CD14-positive monocyte (primary cell): Measurements from ENCODE around the gene COX6A1. TPM values are rescaled to one million over a fixed set of nuclear protein-coding genes. Genes with fewer than 3 reads are reported as not detected.
A peak's percentile ranks its signal among the peaks of the same experiment; 100 is the strongest.

Source experiments
- DNase-seq, 3 donors: peaks; one replicate each; pipeline ENCODE4 v3.0.0-alpha.2; 2011 to 2022
- H2AFZ ChIP-seq: 2 replicates; pipeline ENCODE4 v1.6.0; 2012; ENCODE audit warnings: mild to moderate bottlenecking, low read depth, low read length, inconsistent platforms; ENCODE audit not compliant: insufficient read depth, poor library complexity, severe bottlenecking
- H3K27ac ChIP-seq, 2 donors: 1 replicate in 1 of 2; 2 replicates in 1 of 2; pipeline ENCODE4 v1.5.1; 2012 to 2013; ENCODE audit warnings: low read length in 2 of 2, control low read depth in 1 of 2, inconsistent platforms in 1 of 2, low read depth in 1 of 2, mild to moderate bottlenecking in 1 of 2
- H3K27me3 ChIP-seq, 2 donors: one replicate each; pipeline versions ENCODE4 v1.6.0 to v1.6.1; 2011 to 2013; ENCODE audit warnings: low read length in 2 of 2; ENCODE audit not compliant: control insufficient read depth in 2 of 2, insufficient read depth in 2 of 2
- H3K36me3 ChIP-seq, 2 donors: replicated peaks in 1 of 2; 1 replicate in 1 of 2; 2 replicates in 1 of 2; pipeline versions ENCODE4 v1.5.1 to v1.6.1; 2012 to 2013; ENCODE audit warnings: low read length in 2 of 2, control low read depth in 1 of 2, inconsistent platforms in 1 of 2, mild to moderate bottlenecking in 1 of 2; ENCODE audit not compliant: insufficient read depth in 2 of 2, control insufficient read depth in 1 of 2
- H3K4me1 ChIP-seq, 2 donors: 1 replicate in 1 of 2; 2 replicates in 1 of 2; pipeline versions ENCODE4 v1.5.1 to v1.6.1; 2012 to 2013; ENCODE audit warnings: low read length in 2 of 2, control low read depth in 1 of 2, inconsistent platforms in 1 of 2, mild to moderate bottlenecking in 1 of 2, moderate library complexity in 1 of 2; ENCODE audit not compliant: insufficient read depth in 2 of 2, control insufficient read depth in 1 of 2
- H3K4me2 ChIP-seq: replicated peaks from 2 replicates; pipeline ENCODE3; 2012; ENCODE audit warnings: low read length, moderate library complexity, mild to moderate bottlenecking; ENCODE audit not compliant: poor library complexity, severe bottlenecking; ENCODE audit errors: extremely low read depth
- H3K4me3 ChIP-seq, 3 experiments: fragments of 200-600 bp in 1 of 3; sonication (generic) in 1 of 3; replicated peaks in 1 of 3; 1 replicate in 2 of 3; 2 replicates in 1 of 3; pipeline ENCODE4 v1.5.1; 2011 to 2013; ENCODE audit warnings: low read length in 3 of 3, mild to moderate bottlenecking in 3 of 3, control low read depth in 2 of 3, low read depth in 2 of 3, inconsistent platforms in 1 of 3, moderate library complexity in 1 of 3
- H3K79me2 ChIP-seq: 2 replicates; pipeline ENCODE4 v1.6.0; 2012; ENCODE audit warnings: mild to moderate bottlenecking, control low read depth, inconsistent platforms, low read length, moderate library complexity; ENCODE audit not compliant: insufficient read depth
- H3K9ac ChIP-seq: 2 replicates; pipeline ENCODE4 v1.6.0; 2017; ENCODE audit warnings: low read length, mild to moderate bottlenecking; ENCODE audit not compliant: insufficient read depth, poor library complexity, severe bottlenecking
- H3K9me3 ChIP-seq, 2 donors: replicated peaks in 1 of 2; 1 replicate in 1 of 2; 2 replicates in 1 of 2; pipeline versions ENCODE4 v1.5.1 to v1.6.1; 2012 to 2013; ENCODE audit warnings: low read length in 2 of 2, control low read depth in 1 of 2; ENCODE audit not compliant: control insufficient read depth in 1 of 2, insufficient read depth in 1 of 2
- H4K20me1 ChIP-seq: 2 replicates; pipeline ENCODE4 v1.6.0; 2012; ENCODE audit warnings: mild to moderate bottlenecking, low read length, control low read depth, moderate library complexity; ENCODE audit not compliant: insufficient read depth
- H3K27ac Mint-ChIP-seq, 7 donors: one replicate each; pipeline ENCODE4 v1.8.0; 2020; ENCODE audit warnings: mild to moderate bottlenecking in 7 of 7, mixed read lengths in 7 of 7, moderate library complexity in 6 of 7, inconsistent platforms in 2 of 7
- H3K27me3 Mint-ChIP-seq, 3 donors: one replicate each; pipeline ENCODE4 v1.8.0; 2021 to 2022; ENCODE audit warnings: low read depth in 3 of 3, mild to moderate bottlenecking in 3 of 3, mixed read lengths in 3 of 3, moderate library complexity in 3 of 3, inconsistent platforms in 1 of 3
- H3K36me3 Mint-ChIP-seq, 2 donors: one replicate each; pipeline ENCODE4 v1.8.0; 2020; ENCODE audit warnings: mixed read lengths in 2 of 2, inconsistent platforms in 1 of 2, mild to moderate bottlenecking in 1 of 2
- H3K4me1 Mint-ChIP-seq: one replicate; pipeline ENCODE4 v1.8.0; 2020; ENCODE audit warnings: mild to moderate bottlenecking, mixed read lengths
- H3K4me3 Mint-ChIP-seq, 2 donors: one replicate each; pipeline ENCODE4 v1.8.0; 2020; ENCODE audit warnings: mild to moderate bottlenecking in 2 of 2, mixed read lengths in 2 of 2, moderate library complexity in 1 of 2
- H3K9me3 Mint-ChIP-seq, 7 donors: one replicate each; pipeline ENCODE4 v1.8.0; 2020 to 2022; ENCODE audit warnings: mixed read lengths in 7 of 7, mild to moderate bottlenecking in 6 of 7, moderate library complexity in 6 of 7, inconsistent platforms in 2 of 7
- WGBS: methylation state at CpG from one replicate; pipeline ENCODE4 v1.1.5; 2013; ENCODE audit warnings: missing lambda C conversion rate; ENCODE audit not compliant: insufficient coverage; 5-methylcytosine and 5-hydroxymethylcytosine counted together
- intact Hi-C, 2 donors: fragments of 100-400 bp; cut with micrococcal nuclease; formaldehyde crosslinking; loops; one replicate each; pipeline versions ENCODE4 v1.15.0 to v1.15.1; 2023
- polyA plus RNA-seq, 3 donors: library from polyadenylated mRNA; depleted of rRNA in 1 of 3; unstranded in 2 of 3; stranded (reverse) in 1 of 3; fragments of 300-500 nt in 2 of 3; fragments of >200 nt in 1 of 3; fragmentation: Illumina TruSeq in 2 of 3; gene quantifications; 1 replicate in 2 of 3; 2 replicates in 1 of 3; pipeline ENCODE4 v1.2.3, GENCODE V29; 2012 to 2021
- TF ChIP-seq, protein P1 (sequence below): fragments of 200-600 bp; IDR thresholded peaks from one replicate; pipeline ENCODE4 v1.8.0; 2022; ENCODE audit warnings: antibody characterized with exemption, mild to moderate bottlenecking

The COX6A1 gene
- polyA plus RNA-seq, 3 donors: 345 to 924 (median 901) TPM

DNA sequence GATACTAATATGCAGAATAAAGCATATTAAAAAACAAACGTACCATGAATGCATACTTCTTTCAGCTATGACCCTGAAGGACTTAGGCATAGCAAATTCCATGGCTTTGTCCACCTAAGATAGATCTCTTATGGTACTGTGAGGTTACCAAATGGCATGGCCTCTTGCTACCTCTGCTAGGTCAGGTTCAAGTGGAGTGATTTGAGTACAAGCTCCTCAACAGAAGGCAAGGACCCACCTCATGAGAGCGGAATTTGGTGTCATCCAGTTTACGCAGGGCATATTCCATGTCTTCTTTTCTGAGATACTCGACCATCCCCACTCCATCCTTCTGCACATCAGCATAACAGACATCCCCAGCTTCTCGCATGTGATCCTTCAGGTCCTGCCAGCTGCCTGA is 25.8 kb downstream of the COX6A1 start:
- Mint-ChIP-seq H3K27me3 (no peaks in the 10 kb centered on the region), H3K9me3 (peaks cover 0 to 2% (median 0%) of the 10 kb centered on the region in 7 donors), H3K27ac (no peak overlapping the region), H3K36me3 (peaks cover 67 to 87% of the 10 kb centered on the region in 2 donors), H3K4me3 (no peak overlapping the region), H3K4me1 (peaks cover 23% of the 10 kb centered on the region)
- Histone ChIP-seq H3K4me3 (no peak overlapping the region), H2AFZ (no peak overlapping the region), H3K9me3 (no peaks in the 10 kb centered on the region), H3K36me3 (peaks cover 72 to 90% of the 10 kb centered on the region in 2 donors), H3K79me2 (peaks cover 75% of the 10 kb centered on the region), H3K27me3 (no peaks in the 10 kb centered on the region), H3K27ac (no peak overlapping the region), H3K4me1 (peaks cover 7 to 18% of the 10 kb centered on the region in 2 donors), H3K9ac (no peak overlapping the region), H4K20me1 (peaks cover 91% of the 10 kb centered on the region), H3K4me2 (no peak overlapping the region)
- TF ChIP-seq, protein P1, sequence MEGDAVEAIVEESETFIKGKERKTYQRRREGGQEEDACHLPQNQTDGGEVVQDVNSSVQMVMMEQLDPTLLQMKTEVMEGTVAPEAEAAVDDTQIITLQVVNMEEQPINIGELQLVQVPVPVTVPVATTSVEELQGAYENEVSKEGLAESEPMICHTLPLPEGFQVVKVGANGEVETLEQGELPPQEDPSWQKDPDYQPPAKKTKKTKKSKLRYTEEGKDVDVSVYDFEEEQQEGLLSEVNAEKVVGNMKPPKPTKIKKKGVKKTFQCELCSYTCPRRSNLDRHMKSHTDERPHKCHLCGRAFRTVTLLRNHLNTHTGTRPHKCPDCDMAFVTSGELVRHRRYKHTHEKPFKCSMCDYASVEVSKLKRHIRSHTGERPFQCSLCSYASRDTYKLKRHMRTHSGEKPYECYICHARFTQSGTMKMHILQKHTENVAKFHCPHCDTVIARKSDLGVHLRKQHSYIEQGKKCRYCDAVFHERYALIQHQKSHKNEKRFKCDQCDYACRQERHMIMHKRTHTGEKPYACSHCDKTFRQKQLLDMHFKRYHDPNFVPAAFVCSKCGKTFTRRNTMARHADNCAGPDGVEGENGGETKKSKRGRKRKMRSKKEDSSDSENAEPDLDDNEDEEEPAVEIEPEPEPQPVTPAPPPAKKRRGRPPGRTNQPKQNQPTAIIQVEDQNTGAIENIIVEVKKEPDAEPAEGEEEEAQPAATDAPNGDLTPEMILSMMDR: no peak
- WGBS: 100% methylated on average over 3 of the region's 5 CpGs
- no peak for DNase-seq
- intact Hi-C loops: no loop called here

DNA sequence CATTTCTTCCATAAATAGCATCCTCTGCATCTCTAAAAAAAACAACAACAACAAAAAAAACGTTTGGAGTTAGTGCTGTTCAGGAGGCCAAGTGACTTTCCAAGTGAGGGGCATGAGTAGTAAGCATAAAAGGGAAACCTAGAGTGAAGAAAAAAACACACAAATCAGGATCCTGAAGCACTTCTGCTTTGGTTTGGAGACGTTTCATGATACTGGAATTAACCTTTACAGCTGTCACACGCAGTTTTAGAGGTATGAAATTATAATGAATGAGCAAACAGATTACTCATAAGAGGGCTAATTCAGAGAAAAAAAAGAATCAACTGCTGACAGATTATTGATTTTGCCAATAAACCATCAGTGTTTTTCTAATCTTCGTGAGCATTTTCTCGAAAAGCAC is 27.8 kb downstream of the COX6A1 start:
- Histone ChIP-seq H3K36me3 (peaks cover 58 to 69% of the 10 kb centered on the region in 2 donors), H3K9me3 (no peaks in the 10 kb centered on the region), H3K9ac (no peak overlapping the region), H3K4me3 (no peak overlapping the region), H3K27me3 (no peaks in the 10 kb centered on the region), H3K4me2 (no peak overlapping the region), H2AFZ (no peak overlapping the region), H3K79me2 (peaks cover 88% of the 10 kb centered on the region), H4K20me1 (peaks cover 78% of the 10 kb centered on the region), H3K27ac (no peak overlapping the region), H3K4me1 (peaks cover 14 to 26% of the 10 kb centered on the region in 2 donors)
- peak in 1 of 3 donors; percentile 39 for DNase-seq
- Mint-ChIP-seq H3K36me3 (peaks cover 50 to 67% of the 10 kb centered on the region in 2 donors), H3K27ac (peak overlapping the region in 4 of 7 donors; percentile 16 to 78 (median 24)), H3K9me3 (peaks cover 0 to 2% (median 0%) of the 10 kb centered on the region in 7 donors), H3K27me3 (no peaks in the 10 kb centered on the region), H3K4me1 (peaks cover 28% of the 10 kb centered on the region), H3K4me3 (no peak overlapping the region)
- intact Hi-C loops: no loop called here
- WGBS: no CpG with 5 or more reads among the region's 5 CpGs
- TF ChIP-seq, protein P1: no peak
